ENCODE data around the gene FOXK2.

Gene FOXK2

DNA sequence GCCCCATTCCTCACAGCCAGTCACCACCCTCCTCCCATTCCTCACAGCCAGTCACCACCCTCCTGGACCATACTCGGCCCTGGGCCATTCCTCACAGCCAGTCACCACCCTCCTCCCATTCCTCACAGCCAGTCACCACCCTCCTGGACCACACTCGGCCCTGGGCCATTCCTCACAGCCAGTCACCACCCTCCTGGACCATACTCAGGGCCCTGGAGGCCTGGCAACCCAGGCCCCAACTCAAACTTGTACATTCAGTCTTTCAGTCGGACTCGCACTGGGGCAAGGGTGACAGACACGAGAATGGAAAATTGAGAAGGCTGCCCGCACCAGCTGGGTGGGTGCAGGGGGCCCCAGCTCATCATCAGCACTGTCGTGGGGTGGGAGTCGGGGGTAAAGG, 30.4 kb upstream of the FOXK2 start:
- Histone ChIP-seq H4K91ac (ENCODE audit: low read depth, low read length, poor library complexity) (no peak overlapping the region), H3K36me3 (replicated peaks in 1 of 2; ENCODE audit: control insufficient read depth in 2 of 2, insufficient read depth in 2 of 2, low read length in 2 of 2) (peaks cover 31 to 54% of the 10 kb centered on the region in 2 donors), H2AFZ (ENCODE audit: low read length) (no peak overlapping the region), H4K8ac (ENCODE audit: low read depth, low read length) (peak overlapping the region; percentile 32), H2BK12ac (ENCODE audit: low read length) (no peak overlapping the region), H3K4ac (ENCODE audit: low read length) (no peak overlapping the region), H3K4me1 (ENCODE audit: control insufficient read depth in 2 of 2, insufficient read depth in 1 of 2, low read depth in 1 of 2, low read length in 2 of 2) (peaks cover 0 to 4% of the 10 kb centered on the region in 2 donors), H3K23ac (ENCODE audit: low read depth, low read length, poor library complexity) (peak overlapping the region; percentile 71), H3K27me3 (ENCODE audit: control insufficient read depth in 3 of 3, insufficient read depth in 3 of 3, low read depth in 1 of 3, low read length in 3 of 3) (no peaks in the 10 kb centered on the region), H2BK15ac (ENCODE audit: low read length) (no peak overlapping the region), H3K79me1 (ENCODE audit: low read depth, low read length) (peaks cover 2% of the 10 kb centered on the region), H2AK5ac (ENCODE audit: low read depth, low read length) (no peak overlapping the region), H3K14ac (ENCODE audit: low read length) (no peak overlapping the region), H3K4me3 (ENCODE audit: low read length in 2 of 2) (no peak overlapping the region), H3K4me2 (ENCODE audit: insufficient read depth, low read length, poor library complexity, severe bottlenecking) (no peak overlapping the region), H3K9ac (ENCODE audit: low read depth, low read length, poor library complexity) (no peak overlapping the region), H3K27ac (replicated peaks; ENCODE audit: low read length) (no peak overlapping the region), H2BK120ac (ENCODE audit: low read depth, low read length) (no peak overlapping the region), H2BK5ac (ENCODE audit: low read length) (no peak overlapping the region), H3K9me3 (replicated peaks in 1 of 2; ENCODE audit: control insufficient read depth in 2 of 2, insufficient read depth in 1 of 2, low read depth in 1 of 2, low read length in 2 of 2) (no peaks in the 10 kb centered on the region), H3K18ac (ENCODE audit: low read length) (no peak overlapping the region)
- no CpG with 5 or more reads among the region's 8 CpGs for WGBS, 2 donors (ENCODE audit: extremely low coverage in 2 of 2, insufficient read length in 2 of 2, insufficient replicate concordance in 1 of 2)
- no peak for DNase-seq (ENCODE audit: low spot score)

DNA sequence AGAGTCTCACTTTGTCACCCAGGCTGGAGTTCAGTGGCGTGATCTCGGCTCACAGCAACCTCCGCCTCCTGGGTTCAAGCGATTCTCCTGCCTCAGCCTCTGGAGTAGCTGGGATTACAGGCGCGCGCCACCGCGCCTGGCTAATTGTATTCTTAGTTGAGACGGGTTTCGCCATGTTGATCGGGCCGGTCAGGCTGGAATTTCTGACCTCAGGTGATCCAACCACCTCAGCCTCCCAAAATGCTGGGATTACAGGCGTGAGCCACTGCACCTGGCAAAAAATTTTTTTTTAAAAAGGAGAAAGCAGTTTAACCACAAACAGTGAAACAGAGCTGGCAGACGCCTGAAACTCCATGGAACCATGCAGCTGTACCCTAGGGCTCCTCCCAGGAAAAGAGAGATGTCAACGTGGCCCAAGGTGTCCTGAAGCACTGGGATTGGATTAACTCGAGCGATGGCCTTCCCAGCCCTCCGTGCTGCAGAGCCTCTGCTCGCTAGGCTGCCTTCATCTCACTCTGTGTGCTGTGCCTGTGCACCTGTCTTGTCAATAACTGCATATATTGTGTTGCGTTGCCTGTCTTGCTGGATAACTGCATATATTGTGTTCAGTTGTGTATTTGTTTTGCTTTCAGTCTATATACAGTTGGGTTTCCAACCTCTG, 29.6 kb upstream of the FOXK2 start:
- Histone ChIP-seq H2AK5ac (ENCODE audit: low read depth, low read length) (no peak overlapping the region), H3K4me1 (ENCODE audit: control insufficient read depth in 2 of 2, insufficient read depth in 1 of 2, low read depth in 1 of 2, low read length in 2 of 2) (peaks cover 0 to 8% of the 10 kb centered on the region in 2 donors), H2BK5ac (ENCODE audit: low read length) (no peak overlapping the region), H3K36me3 (replicated peaks in 1 of 2; ENCODE audit: control insufficient read depth in 2 of 2, insufficient read depth in 2 of 2, low read length in 2 of 2) (peaks cover 26 to 46% of the 10 kb centered on the region in 2 donors), H2BK15ac (ENCODE audit: low read length) (no peak overlapping the region), H4K8ac (ENCODE audit: low read depth, low read length) (no peak overlapping the region), H4K91ac (ENCODE audit: low read depth, low read length, poor library complexity) (no peak overlapping the region), H3K9ac (ENCODE audit: low read depth, low read length, poor library complexity) (no peak overlapping the region), H2BK120ac (ENCODE audit: low read depth, low read length) (no peak overlapping the region), H3K4me2 (ENCODE audit: insufficient read depth, low read length, poor library complexity, severe bottlenecking) (no peak overlapping the region), H3K79me1 (ENCODE audit: low read depth, low read length) (peaks cover 2% of the 10 kb centered on the region), H3K27ac (replicated peaks; ENCODE audit: low read length) (no peak overlapping the region), H3K4ac (ENCODE audit: low read length) (no peak overlapping the region), H2AFZ (ENCODE audit: low read length) (no peak overlapping the region), H3K9me3 (replicated peaks in 1 of 2; ENCODE audit: control insufficient read depth in 2 of 2, insufficient read depth in 1 of 2, low read depth in 1 of 2, low read length in 2 of 2) (no peaks in the 10 kb centered on the region), H3K14ac (ENCODE audit: low read length) (no peak overlapping the region), H3K27me3 (ENCODE audit: control insufficient read depth in 3 of 3, insufficient read depth in 3 of 3, low read depth in 1 of 3, low read length in 3 of 3) (no peaks in the 10 kb centered on the region), H2BK12ac (ENCODE audit: low read length) (no peak overlapping the region), H3K4me3 (ENCODE audit: low read length in 2 of 2) (no peak overlapping the region), H3K23ac (ENCODE audit: low read depth, low read length, poor library complexity) (no peak overlapping the region), H3K18ac (ENCODE audit: low read length) (no peak overlapping the region)
- WGBS, 2 donors (ENCODE audit: extremely low coverage in 2 of 2, insufficient read length in 2 of 2, insufficient replicate concordance in 1 of 2), result no CpG with 5 or more reads among the region's 21 CpGs
- DNase-seq (ENCODE audit: low spot score), result no peak

- Histone ChIP-seq H3K36me3 (replicated peaks in 1 of 2; ENCODE audit: control insufficient read depth in 2 of 2, insufficient read depth in 2 of 2, low read length in 2 of 2) (peaks cover 23 to 39% of the 10 kb centered on the region in 2 donors), H3K9me3 (replicated peaks in 1 of 2; ENCODE audit: control insufficient read depth in 2 of 2, insufficient read depth in 1 of 2, low read depth in 1 of 2, low read length in 2 of 2) (no peaks in the 10 kb centered on the region), H3K14ac (ENCODE audit: low read length) (peak overlapping the region; percentile 97), H3K27ac (replicated peaks; ENCODE audit: low read length) (no peak overlapping the region), H3K79me1 (ENCODE audit: low read depth, low read length) (peaks cover 2% of the 10 kb centered on the region), H3K4me1 (ENCODE audit: control insufficient read depth in 2 of 2, insufficient read depth in 1 of 2, low read depth in 1 of 2, low read length in 2 of 2) (peaks cover 0 to 8% of the 10 kb centered on the region in 2 donors), H3K23ac (ENCODE audit: low read depth, low read length, poor library complexity) (peak overlapping the region; percentile 81), H3K4me3 (ENCODE audit: low read length in 2 of 2) (no peak overlapping the region), H2BK120ac (ENCODE audit: low read depth, low read length) (no peak overlapping the region), H3K18ac (ENCODE audit: low read length) (no peak overlapping the region), H3K4me2 (ENCODE audit: insufficient read depth, low read length, poor library complexity, severe bottlenecking) (no peak overlapping the region), H2BK5ac (ENCODE audit: low read length) (no peak overlapping the region), H2BK15ac (ENCODE audit: low read length) (peak overlapping the region; percentile 24), H2AFZ (ENCODE audit: low read length) (no peak overlapping the region), H2BK12ac (ENCODE audit: low read length) (peak overlapping the region; percentile 90), H3K4ac (ENCODE audit: low read length) (peak overlapping the region; percentile 89), H3K27me3 (ENCODE audit: control insufficient read depth in 3 of 3, insufficient read depth in 3 of 3, low read depth in 1 of 3, low read length in 3 of 3) (no peaks in the 10 kb centered on the region), H2AK5ac (ENCODE audit: low read depth, low read length) (peak overlapping the region; percentile 33), H4K91ac (ENCODE audit: low read depth, low read length, poor library complexity) (no peak overlapping the region), H4K8ac (ENCODE audit: low read depth, low read length) (no peak overlapping the region), H3K9ac (ENCODE audit: low read depth, low read length, poor library complexity) (peak overlapping the region; percentile 76)
- WGBS, 2 donors (ENCODE audit: extremely low coverage in 2 of 2, insufficient read length in 2 of 2, insufficient replicate concordance in 1 of 2), result no CpG with 5 or more reads among the region's 25 CpGs
- no peak for DNase-seq (ENCODE audit: low spot score)
Observed at GRCh38 chr17:82490512-82491195, 28.9 kb upstream of the FOXK2 start.

DNA sequence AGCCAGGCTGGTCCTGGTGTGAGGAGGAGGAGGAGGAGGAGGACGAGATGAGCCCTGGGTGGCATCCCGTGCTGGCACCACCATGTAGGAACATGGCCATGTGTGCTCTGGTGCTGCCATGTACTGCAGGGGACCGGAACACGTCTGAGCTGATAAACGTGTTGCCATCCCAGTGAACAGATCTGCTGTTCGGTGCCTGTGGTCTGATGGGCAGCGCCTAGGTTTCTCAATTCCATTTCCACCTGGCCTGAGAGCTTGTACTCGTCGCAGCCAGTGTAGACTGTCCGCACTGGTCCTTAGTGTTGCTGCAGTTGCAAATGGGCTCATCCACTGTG, 28.4 kb upstream of the FOXK2 start:
- H3K4me3 ChIP-seq (ENCODE audit: low read length in 2 of 2), result no peak overlapping the region
- peaks cover 0 to 4% (median 0%) of the 10 kb centered on the region in 3 experiments for H3K27me3 ChIP-seq (ENCODE audit: control insufficient read depth in 3 of 3, insufficient read depth in 3 of 3, low read depth in 1 of 3, low read length in 3 of 3)
- H2BK15ac ChIP-seq (ENCODE audit: low read length), result peak overlapping the region; percentile 24
- no peaks in the 10 kb centered on the region for H3K9me3 ChIP-seq (replicated peaks in 1 of 2; ENCODE audit: control insufficient read depth in 2 of 2, insufficient read depth in 1 of 2, low read depth in 1 of 2, low read length in 2 of 2)
- H3K4me1 ChIP-seq (ENCODE audit: control insufficient read depth in 2 of 2, insufficient read depth in 1 of 2, low read depth in 1 of 2, low read length in 2 of 2), result peaks cover 0 to 8% of the 10 kb centered on the region in 2 donors
- peak overlapping the region; percentile 81 for H3K23ac ChIP-seq (ENCODE audit: low read depth, low read length, poor library complexity)
- no peaks in the 10 kb centered on the region for H3K79me1 ChIP-seq (ENCODE audit: low read depth, low read length)
- peak overlapping the region; percentile 76 for H3K9ac ChIP-seq (ENCODE audit: low read depth, low read length, poor library complexity)
- WGBS, 2 donors (ENCODE audit: extremely low coverage in 2 of 2, insufficient read length in 2 of 2, insufficient replicate concordance in 1 of 2), result no CpG with 5 or more reads among the region's 10 CpGs
- H4K8ac ChIP-seq (ENCODE audit: low read depth, low read length), result no peak overlapping the region
- no peak overlapping the region for H3K14ac ChIP-seq (ENCODE audit: low read length)
- H2BK12ac ChIP-seq (ENCODE audit: low read length), result peak overlapping the region; percentile 90
- peak overlapping the region; percentile 89 for H3K4ac ChIP-seq (ENCODE audit: low read length)
- H2BK120ac ChIP-seq (ENCODE audit: low read depth, low read length), result no peak overlapping the region
- no peak overlapping the region for H3K27ac ChIP-seq (replicated peaks; ENCODE audit: low read length)
- H2BK5ac ChIP-seq (ENCODE audit: low read length), result no peak overlapping the region
- no peak for DNase-seq (ENCODE audit: low spot score)
- no peak overlapping the region for H4K91ac ChIP-seq (ENCODE audit: low read depth, low read length, poor library complexity)
- H3K18ac ChIP-seq (ENCODE audit: low read length), result no peak overlapping the region
- H2AK5ac ChIP-seq (ENCODE audit: low read depth, low read length), result peak overlapping the region; percentile 33
- no peak overlapping the region for H2AFZ ChIP-seq (ENCODE audit: low read length)
- no peak overlapping the region for H3K4me2 ChIP-seq (ENCODE audit: insufficient read depth, low read length, poor library complexity, severe bottlenecking)
- H3K36me3 ChIP-seq (replicated peaks in 1 of 2; ENCODE audit: control insufficient read depth in 2 of 2, insufficient read depth in 2 of 2, low read length in 2 of 2), result peaks cover 18 to 34% of the 10 kb centered on the region in 2 donors

Data from neuronal stem cell (in vitro differentiated cells).